A549 (cell line): ENCODE measurements around the gene PCGF6.

Experiments
- CTCF ChIP-seq: fragments of >200 bp; sonication (Bioruptor Twin); formaldehyde crosslinking; IDR thresholded peaks from 3 replicates; pipeline ENCODE4 v1.5.1; 2016
- ZNF302 ChIP-seq: fragments of 250-450 bp; sonication (Bioruptor Pico); IDR thresholded peaks from 2 replicates; pipeline ENCODE4 v1.9.0; 2021; ENCODE audit warnings: inconsistent platforms, mild to moderate bottlenecking, moderate library complexity

GRCh38 chr10:103353281-103353680 lies 2.3 kb upstream of the PCGF6 start:
- TF ChIP-seq ZNF302 (CRISPR knock-in tag) (no peak), CTCF (no peak)
